Measurements from ENCODE around the gene THEMIS2. TPM values are rescaled to one million over a fixed set of nuclear protein-coding genes. Genes with fewer than 3 reads are reported as not detected.

The THEMIS2 gene
- total and polyA plus RNA-seq, 11 donors: 1.7 to 50.8 (median 6.1) TPM

GRCh38 chr1:27922272-27922671 is 49.9 kb downstream of the THEMIS2 start:
- TF ChIP-seq POLR2A (IDR thresholded peaks at IDR 0.05): no peak
- TF ChIP-seq, protein P1, sequence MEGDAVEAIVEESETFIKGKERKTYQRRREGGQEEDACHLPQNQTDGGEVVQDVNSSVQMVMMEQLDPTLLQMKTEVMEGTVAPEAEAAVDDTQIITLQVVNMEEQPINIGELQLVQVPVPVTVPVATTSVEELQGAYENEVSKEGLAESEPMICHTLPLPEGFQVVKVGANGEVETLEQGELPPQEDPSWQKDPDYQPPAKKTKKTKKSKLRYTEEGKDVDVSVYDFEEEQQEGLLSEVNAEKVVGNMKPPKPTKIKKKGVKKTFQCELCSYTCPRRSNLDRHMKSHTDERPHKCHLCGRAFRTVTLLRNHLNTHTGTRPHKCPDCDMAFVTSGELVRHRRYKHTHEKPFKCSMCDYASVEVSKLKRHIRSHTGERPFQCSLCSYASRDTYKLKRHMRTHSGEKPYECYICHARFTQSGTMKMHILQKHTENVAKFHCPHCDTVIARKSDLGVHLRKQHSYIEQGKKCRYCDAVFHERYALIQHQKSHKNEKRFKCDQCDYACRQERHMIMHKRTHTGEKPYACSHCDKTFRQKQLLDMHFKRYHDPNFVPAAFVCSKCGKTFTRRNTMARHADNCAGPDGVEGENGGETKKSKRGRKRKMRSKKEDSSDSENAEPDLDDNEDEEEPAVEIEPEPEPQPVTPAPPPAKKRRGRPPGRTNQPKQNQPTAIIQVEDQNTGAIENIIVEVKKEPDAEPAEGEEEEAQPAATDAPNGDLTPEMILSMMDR (IDR thresholded peaks at IDR 0.05): no peak
- ATAC-seq: no peak

GRCh38 chr1:27928216-27928954 is 56.0 kb downstream of the THEMIS2 start:
- Histone ChIP-seq H3K4me1 (no peaks in the 10 kb centered on the region), H3K27ac (no peak overlapping the region), H3K36me3 (no peaks in the 10 kb centered on the region), H3K4me3 (no peak overlapping the region), H3K9me3 (no peaks in the 10 kb centered on the region), H3K27me3 (peaks cover 0 to 10% (median 0%) of the 10 kb centered on the region in 9 donors)
- TF ChIP-seq POLR2A (IDR thresholded peaks at IDR 0.05): no peak
- TF ChIP-seq, protein P1 (IDR thresholded peaks at IDR 0.05): no peak
- intact Hi-C loops (cut with DNase I): no loop called here
- 70 to 91% (median 78%) methylated on average over 5 of the region's 5 CpGs for WGBS, 4 donors
- ATAC-seq: no peak
- no peak for DNase-seq

More at GRCh38 chr1:27922272-27922671, 49.9 kb downstream of the THEMIS2 start:
- intact Hi-C loops (cut with DNase I): no loop called here
- Histone ChIP-seq H3K4me1 (no peaks in the 10 kb centered on the region), H3K36me3 (no peaks in the 10 kb centered on the region), H3K9me3 (no peaks in the 10 kb centered on the region), H3K27ac (no peak overlapping the region), H3K27me3 (no peaks in the 10 kb centered on the region), H3K4me3 (no peak overlapping the region)
- 83 to 92% (median 86%) methylated on average over 3 of the region's 3 CpGs for WGBS, 4 donors
- DNase-seq: no peak

DNA sequence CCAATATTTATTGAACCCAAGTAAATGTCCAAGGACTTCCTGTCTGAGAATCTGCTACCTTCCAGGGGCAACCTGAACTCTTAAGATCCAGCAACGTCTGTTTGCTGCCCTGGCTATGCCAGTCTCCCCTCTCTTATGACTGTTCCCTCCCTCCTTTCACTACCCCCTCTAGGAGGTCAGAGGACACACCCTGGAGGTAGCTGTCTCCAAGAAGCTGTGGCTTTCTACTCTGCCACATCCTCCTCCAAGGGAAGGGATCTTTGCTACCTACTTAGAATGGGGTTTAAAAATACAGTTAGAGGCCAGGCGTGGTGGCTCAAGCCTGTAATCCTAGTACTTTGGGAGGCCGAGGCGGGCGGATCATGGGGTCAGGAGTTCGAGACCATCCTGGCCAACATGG is 58.8 kb downstream of the THEMIS2 start:
- Histone ChIP-seq H3K27me3 (peaks cover 0 to 28% (median 8%) of the 10 kb centered on the region in 9 donors), H3K9me3 (no peaks in the 10 kb centered on the region), H3K36me3 (no peaks in the 10 kb centered on the region), H3K4me1 (peaks cover 0 to 12% (median 1%) of the 10 kb centered on the region in 12 donors), H3K4me3 (no peak overlapping the region), H3K27ac (no peak overlapping the region)
- TF ChIP-seq, protein P1 (IDR thresholded peaks at IDR 0.05): no peak
- no peak for TF ChIP-seq POLR2A (IDR thresholded peaks at IDR 0.05)
- ATAC-seq (no peak), DNase-seq (no peak)
- intact Hi-C loops (cut with DNase I): loop anchor here in 1 of 10 donors (10.0 kb wide), 1 partner anchor 54 kb away; no protein-coding TSS in a partner anchor
- WGBS, 4 donors: 79 to 95% (median 89%) methylated on average over 6 of the region's 6 CpGs

DNA sequence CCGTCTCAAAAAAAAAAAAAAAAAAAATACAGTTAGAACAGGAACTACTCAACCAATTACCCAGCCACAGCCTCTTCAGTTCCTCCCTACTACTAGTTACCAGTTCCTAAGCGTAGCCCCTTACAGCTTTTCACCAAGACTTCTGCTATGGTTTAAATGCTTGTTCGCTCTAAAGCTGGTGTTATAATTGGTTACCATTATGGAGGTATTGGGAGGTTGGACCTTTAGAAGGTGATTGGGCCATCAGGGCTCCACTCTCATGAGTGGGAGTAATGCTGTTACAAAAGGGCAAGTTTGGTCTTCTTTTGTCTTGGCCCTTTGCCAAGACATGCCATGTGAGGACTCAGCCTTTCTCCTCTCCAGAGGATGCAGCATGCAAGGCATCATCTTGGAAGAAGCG is 59.4 kb downstream of the THEMIS2 start:
- WGBS, 4 donors: 81 to 93% (median 84%) methylated on average over 3 to 4 of the region's 4 CpGs
- no peaks in the 10 kb centered on the region for H3K36me3 ChIP-seq
- H3K4me1 ChIP-seq: peaks cover 0 to 12% (median 1%) of the 10 kb centered on the region in 12 donors
- DNase-seq: no peak
- intact Hi-C loops (cut with DNase I): loop anchor here in 1 of 10 donors (10.0 kb wide), 1 partner anchor 53 kb away; no protein-coding TSS in a partner anchor
- no peak overlapping the region for H3K27ac ChIP-seq
- ATAC-seq: no peak
- no peaks in the 10 kb centered on the region for H3K9me3 ChIP-seq
- TF ChIP-seq POLR2A (IDR thresholded peaks at IDR 0.05): no peak
- TF ChIP-seq, protein P1 (IDR thresholded peaks at IDR 0.05): no peak
- no peak overlapping the region for H3K4me3 ChIP-seq
- peaks cover 0 to 31% (median 8%) of the 10 kb centered on the region in 9 donors for H3K27me3 ChIP-seq
